CD14-positive monocyte (primary cell): Measurements from ENCODE around the gene PDE11A. TPM values are rescaled to one million over a fixed set of nuclear protein-coding genes. Genes with fewer than 3 reads are reported as not detected.

ENCODE experiments used
- DNase-seq, 3 donors: peaks; one replicate each; pipeline ENCODE4 v3.0.0-alpha.2; 2011 to 2022
- H2AFZ ChIP-seq: 2 replicates; pipeline ENCODE4 v1.6.0; 2012; ENCODE audit warnings: mild to moderate bottlenecking, low read depth, low read length, inconsistent platforms; ENCODE audit not compliant: insufficient read depth, poor library complexity, severe bottlenecking
- H3K27ac ChIP-seq, 2 donors: 1 replicate in 1 of 2; 2 replicates in 1 of 2; pipeline ENCODE4 v1.5.1; 2012 to 2013; ENCODE audit warnings: low read length in 2 of 2, control low read depth in 1 of 2, inconsistent platforms in 1 of 2, low read depth in 1 of 2, mild to moderate bottlenecking in 1 of 2
- H3K27me3 ChIP-seq, 2 donors: one replicate each; pipeline versions ENCODE4 v1.6.0 to v1.6.1; 2011 to 2013; ENCODE audit warnings: low read length in 2 of 2; ENCODE audit not compliant: control insufficient read depth in 2 of 2, insufficient read depth in 2 of 2
- H3K36me3 ChIP-seq, 2 donors: replicated peaks in 1 of 2; 1 replicate in 1 of 2; 2 replicates in 1 of 2; pipeline versions ENCODE4 v1.5.1 to v1.6.1; 2012 to 2013; ENCODE audit warnings: low read length in 2 of 2, control low read depth in 1 of 2, inconsistent platforms in 1 of 2, mild to moderate bottlenecking in 1 of 2; ENCODE audit not compliant: insufficient read depth in 2 of 2, control insufficient read depth in 1 of 2
- H3K4me1 ChIP-seq, 2 donors: 1 replicate in 1 of 2; 2 replicates in 1 of 2; pipeline versions ENCODE4 v1.5.1 to v1.6.1; 2012 to 2013; ENCODE audit warnings: low read length in 2 of 2, control low read depth in 1 of 2, inconsistent platforms in 1 of 2, mild to moderate bottlenecking in 1 of 2, moderate library complexity in 1 of 2; ENCODE audit not compliant: insufficient read depth in 2 of 2, control insufficient read depth in 1 of 2
- H3K4me2 ChIP-seq: replicated peaks from 2 replicates; pipeline ENCODE3; 2012; ENCODE audit warnings: low read length, moderate library complexity, mild to moderate bottlenecking; ENCODE audit not compliant: poor library complexity, severe bottlenecking; ENCODE audit errors: extremely low read depth
- H3K4me3 ChIP-seq, 3 experiments: fragments of 200-600 bp in 1 of 3; sonication (generic) in 1 of 3; replicated peaks in 1 of 3; 1 replicate in 2 of 3; 2 replicates in 1 of 3; pipeline ENCODE4 v1.5.1; 2011 to 2013; ENCODE audit warnings: low read length in 3 of 3, mild to moderate bottlenecking in 3 of 3, control low read depth in 2 of 3, low read depth in 2 of 3, inconsistent platforms in 1 of 3, moderate library complexity in 1 of 3
- H3K79me2 ChIP-seq: 2 replicates; pipeline ENCODE4 v1.6.0; 2012; ENCODE audit warnings: mild to moderate bottlenecking, control low read depth, inconsistent platforms, low read length, moderate library complexity; ENCODE audit not compliant: insufficient read depth
- H3K9ac ChIP-seq: 2 replicates; pipeline ENCODE4 v1.6.0; 2017; ENCODE audit warnings: low read length, mild to moderate bottlenecking; ENCODE audit not compliant: insufficient read depth, poor library complexity, severe bottlenecking
- H3K9me3 ChIP-seq, 2 donors: replicated peaks in 1 of 2; 1 replicate in 1 of 2; 2 replicates in 1 of 2; pipeline versions ENCODE4 v1.5.1 to v1.6.1; 2012 to 2013; ENCODE audit warnings: low read length in 2 of 2, control low read depth in 1 of 2; ENCODE audit not compliant: control insufficient read depth in 1 of 2, insufficient read depth in 1 of 2
- H4K20me1 ChIP-seq: 2 replicates; pipeline ENCODE4 v1.6.0; 2012; ENCODE audit warnings: mild to moderate bottlenecking, low read length, control low read depth, moderate library complexity; ENCODE audit not compliant: insufficient read depth
- H3K27ac Mint-ChIP-seq, 7 donors: one replicate each; pipeline ENCODE4 v1.8.0; 2020; ENCODE audit warnings: mild to moderate bottlenecking in 7 of 7, mixed read lengths in 7 of 7, moderate library complexity in 6 of 7, inconsistent platforms in 2 of 7
- H3K27me3 Mint-ChIP-seq, 3 donors: one replicate each; pipeline ENCODE4 v1.8.0; 2021 to 2022; ENCODE audit warnings: low read depth in 3 of 3, mild to moderate bottlenecking in 3 of 3, mixed read lengths in 3 of 3, moderate library complexity in 3 of 3, inconsistent platforms in 1 of 3
- H3K36me3 Mint-ChIP-seq, 2 donors: one replicate each; pipeline ENCODE4 v1.8.0; 2020; ENCODE audit warnings: mixed read lengths in 2 of 2, inconsistent platforms in 1 of 2, mild to moderate bottlenecking in 1 of 2
- H3K4me1 Mint-ChIP-seq: one replicate; pipeline ENCODE4 v1.8.0; 2020; ENCODE audit warnings: mild to moderate bottlenecking, mixed read lengths
- H3K4me3 Mint-ChIP-seq, 2 donors: one replicate each; pipeline ENCODE4 v1.8.0; 2020; ENCODE audit warnings: mild to moderate bottlenecking in 2 of 2, mixed read lengths in 2 of 2, moderate library complexity in 1 of 2
- H3K9me3 Mint-ChIP-seq, 7 donors: one replicate each; pipeline ENCODE4 v1.8.0; 2020 to 2022; ENCODE audit warnings: mixed read lengths in 7 of 7, mild to moderate bottlenecking in 6 of 7, moderate library complexity in 6 of 7, inconsistent platforms in 2 of 7
- CTCF ChIP-seq: fragments of 200-600 bp; IDR thresholded peaks from one replicate; pipeline ENCODE4 v1.8.0; 2022; ENCODE audit warnings: antibody characterized with exemption, mild to moderate bottlenecking
- WGBS: methylation state at CpG from one replicate; pipeline ENCODE4 v1.1.5; 2013; ENCODE audit warnings: missing lambda C conversion rate; ENCODE audit not compliant: insufficient coverage; 5-methylcytosine and 5-hydroxymethylcytosine counted together
- intact Hi-C, 2 donors: fragments of 100-400 bp; cut with micrococcal nuclease; formaldehyde crosslinking; loops; one replicate each; pipeline versions ENCODE4 v1.15.0 to v1.15.1; 2023
- polyA plus RNA-seq, 3 donors: library from polyadenylated mRNA; depleted of rRNA in 1 of 3; unstranded in 2 of 3; stranded (reverse) in 1 of 3; fragments of 300-500 nt in 2 of 3; fragments of >200 nt in 1 of 3; fragmentation: Illumina TruSeq in 2 of 3; gene quantifications; 1 replicate in 2 of 3; 2 replicates in 1 of 3; pipeline ENCODE4 v1.2.3, GENCODE V29; 2012 to 2021

Gene PDE11A
- polyA plus RNA-seq, 3 donors = not detected

- Mint-ChIP-seq H3K4me3 (no peak overlapping the region), H3K9me3 (peaks cover 0 to 3% (median 0%) of the 10 kb centered on the region in 7 donors), H3K27me3 (no peaks in the 10 kb centered on the region), H3K27ac (no peak overlapping the region), H3K36me3 (no peaks in the 10 kb centered on the region), H3K4me1 (no peaks in the 10 kb centered on the region)
- WGBS = 92% methylated on average over 5 of the region's 5 CpGs
- no peaks in the 10 kb centered on the region for H3K27me3 ChIP-seq
- H3K9me3 ChIP-seq = no peaks in the 10 kb centered on the region
- no peak overlapping the region for H3K4me2 ChIP-seq
- H3K4me1 ChIP-seq = no peaks in the 10 kb centered on the region
- no peak overlapping the region for H3K4me3 ChIP-seq
- no peaks in the 10 kb centered on the region for H3K79me2 ChIP-seq
- no peak overlapping the region for H3K9ac ChIP-seq
- no peak for TF ChIP-seq CTCF
- no peak overlapping the region for H3K27ac ChIP-seq
- intact Hi-C loops = no loop called here
- H2AFZ ChIP-seq = no peak overlapping the region
- no peaks in the 10 kb centered on the region for H3K36me3 ChIP-seq
- H4K20me1 ChIP-seq = no peaks in the 10 kb centered on the region
- no peak for DNase-seq
These were observed 175.3 kb downstream of the PDE11A start for GRCh38 chr2:177897278-177897677.

GRCh38 chr2:177896587-177896986, 176.0 kb downstream of the PDE11A start:
- no peak overlapping the region for H3K4me3 Mint-ChIP-seq
- no peaks in the 10 kb centered on the region for H3K27me3 Mint-ChIP-seq
- Histone ChIP-seq H3K79me2 (no peaks in the 10 kb centered on the region), H4K20me1 (no peaks in the 10 kb centered on the region), H3K4me3 (no peak overlapping the region), H3K9me3 (no peaks in the 10 kb centered on the region), H3K9ac (no peak overlapping the region), H3K27ac (no peak overlapping the region), H3K36me3 (no peaks in the 10 kb centered on the region), H3K4me2 (no peak overlapping the region), H3K4me1 (no peaks in the 10 kb centered on the region), H2AFZ (no peak overlapping the region), H3K27me3 (no peaks in the 10 kb centered on the region)
- intact Hi-C loops = no loop called here
- WGBS = no CpG with 5 or more reads among the region's 3 CpGs
- DNase-seq = no peak
- no peak for TF ChIP-seq CTCF
- no peaks in the 10 kb centered on the region for H3K4me1 Mint-ChIP-seq
- peaks cover 0 to 3% (median 0%) of the 10 kb centered on the region in 7 donors for H3K9me3 Mint-ChIP-seq
- no peak overlapping the region for H3K27ac Mint-ChIP-seq
- no peaks in the 10 kb centered on the region for H3K36me3 Mint-ChIP-seq
